GM21381 (cell line): ENCODE measurements around the gene DENND1C.
"Not testable (repeated sequence)": the region's sequence is repeated elsewhere in the genome, so short reads cannot be mapped to it uniquely, and the experiment has no call there.

ENCODE experiments used
- ATAC-seq: cut with Tn5 transposase; IDR thresholded peaks from one replicate; pipeline ENCODE4 v1.9.1; 2021; ENCODE audit warnings: mild to moderate bottlenecking, moderate library complexity; ENCODE audit not compliant: unreplicated experiment

Gene DENND1C

DNA sequence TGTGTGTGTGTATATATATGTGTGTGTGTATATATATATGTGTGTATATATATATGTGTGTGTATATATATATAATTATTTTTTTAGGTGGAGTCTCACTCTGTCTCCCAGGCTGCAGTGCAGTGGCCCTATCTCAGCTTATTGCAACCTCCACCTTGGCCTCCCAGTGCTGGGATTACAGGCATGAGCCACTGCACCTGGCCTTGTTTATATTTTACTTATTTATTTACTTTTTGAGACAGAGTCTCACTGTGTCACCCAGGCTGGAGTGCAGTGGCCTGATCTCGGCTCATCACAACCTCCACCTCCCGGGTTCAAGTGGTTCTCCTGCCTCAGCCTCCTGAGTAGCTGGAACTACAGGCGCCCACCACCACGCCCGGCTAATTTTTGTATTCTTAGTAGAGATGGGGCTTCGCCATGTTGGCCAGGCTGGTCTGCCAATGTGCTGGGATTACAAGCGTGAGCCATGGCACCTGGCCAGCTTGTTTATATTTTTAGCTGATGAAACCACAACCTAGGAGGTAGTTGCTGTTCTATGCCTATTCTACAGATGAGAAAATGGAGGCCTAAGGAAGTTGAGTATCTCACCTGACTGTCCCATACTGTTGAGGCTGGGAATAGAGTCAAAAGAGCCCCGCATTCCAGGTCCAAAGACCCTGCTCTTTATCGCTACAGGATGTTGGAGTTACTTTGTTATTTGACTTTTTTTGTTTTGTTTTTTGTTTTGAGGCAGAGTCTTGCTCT lies 26.6 kb upstream of the DENND1C start:
- ATAC-seq: not testable (repeated sequence)

GRCh38 chr19:6503407-6504201 lies 22.0 kb upstream of the DENND1C start:
- ATAC-seq: no peak

GRCh38 chr19:6501740-6502648 lies 20.4 kb upstream of the DENND1C start, which contains the start of gene TUBB4A:
Gene TUBB4A, minus strand, starts transcription at chr19:6502309. Its CDS starts 97 bp downstream, at chr19:6502212.
- no peak for ATAC-seq

- ATAC-seq: no peak
These were observed 19.5 kb upstream of the DENND1C start for GRCh38 chr19:6500837-6501739.

DNA sequence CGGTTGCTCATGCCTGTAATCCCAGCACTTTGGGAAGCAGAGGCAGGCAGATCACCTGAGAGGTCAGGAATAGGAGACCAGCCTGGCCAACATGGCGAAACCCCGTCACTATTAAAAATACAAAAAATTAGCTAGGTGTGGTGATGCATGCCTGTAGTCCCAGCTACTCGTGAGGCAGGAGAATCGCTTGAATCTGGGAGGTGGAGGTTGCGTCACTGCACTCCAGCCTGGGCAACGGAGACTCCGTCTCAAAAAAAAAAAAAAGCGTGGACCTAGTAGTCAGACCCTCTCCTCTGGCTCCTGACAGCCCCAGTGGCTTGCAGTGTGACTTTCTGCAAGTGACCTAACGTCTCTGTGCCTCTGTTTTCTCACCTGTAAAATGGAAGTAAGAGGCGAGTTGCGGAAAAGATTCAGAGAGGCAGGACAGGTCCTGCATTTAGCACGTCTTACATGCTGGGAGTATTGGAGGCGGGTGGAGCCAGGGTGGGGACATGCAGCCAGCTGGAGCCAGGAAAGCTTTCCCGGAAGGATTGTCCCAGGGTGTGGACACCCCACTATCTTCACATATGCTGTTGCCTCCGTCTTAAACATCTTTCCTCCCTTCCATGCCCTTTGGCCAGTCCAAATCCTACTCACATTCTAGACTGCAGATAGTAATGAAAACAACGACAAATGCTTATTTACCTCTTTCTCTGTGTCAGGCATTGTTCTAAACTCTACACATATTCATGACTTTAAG lies 17.6 kb upstream of the DENND1C start:
- no peak for ATAC-seq

- no peak for ATAC-seq
These were observed 16.9 kb upstream of the DENND1C start for GRCh38 chr19:6498294-6499036.

- ATAC-seq: no peak
These were observed 14.4 kb upstream of the DENND1C start for GRCh38 chr19:6495947-6496346.

- no peak for ATAC-seq
These were observed 12.9 kb upstream of the DENND1C start for GRCh38 chr19:6494438-6495036.

DNA sequence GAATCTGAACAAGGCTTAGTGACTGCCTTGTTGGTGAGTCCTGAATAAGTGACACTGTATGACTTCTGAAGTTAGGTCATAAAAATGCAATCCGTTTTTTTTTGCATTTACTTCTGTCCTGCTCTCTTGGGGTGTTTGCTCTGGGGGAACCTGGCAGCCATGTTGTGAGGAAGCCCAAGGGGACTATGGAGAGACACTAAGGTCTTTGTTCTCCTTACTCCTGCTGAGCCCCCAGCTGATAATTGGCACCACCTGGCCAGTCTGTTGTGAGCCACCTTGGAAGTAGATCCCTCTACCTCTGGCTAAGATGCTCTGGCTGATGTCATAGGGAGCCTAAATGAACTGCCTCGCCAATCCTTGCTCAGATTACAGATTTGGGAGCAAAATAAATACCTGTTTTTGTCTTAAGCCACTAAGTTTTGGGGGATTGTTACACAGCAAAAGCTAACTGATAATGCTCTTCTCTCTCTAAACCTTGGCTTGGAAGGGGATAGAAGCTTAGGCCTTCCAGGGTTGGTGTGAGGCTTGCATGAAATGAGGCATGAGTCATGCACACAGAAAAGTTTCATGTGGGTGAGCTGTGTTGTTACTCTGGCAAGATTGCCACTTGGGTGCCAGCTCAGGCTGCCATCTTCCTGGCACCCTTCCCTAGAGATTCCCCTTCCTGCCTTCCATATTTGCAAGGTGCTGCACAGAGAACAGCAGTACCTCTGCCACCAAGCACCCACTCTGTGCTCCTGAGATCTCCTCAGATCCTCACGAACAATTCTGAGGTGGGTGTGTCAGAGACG lies 10.4 kb upstream of the DENND1C start:
- no peak for ATAC-seq

DNA sequence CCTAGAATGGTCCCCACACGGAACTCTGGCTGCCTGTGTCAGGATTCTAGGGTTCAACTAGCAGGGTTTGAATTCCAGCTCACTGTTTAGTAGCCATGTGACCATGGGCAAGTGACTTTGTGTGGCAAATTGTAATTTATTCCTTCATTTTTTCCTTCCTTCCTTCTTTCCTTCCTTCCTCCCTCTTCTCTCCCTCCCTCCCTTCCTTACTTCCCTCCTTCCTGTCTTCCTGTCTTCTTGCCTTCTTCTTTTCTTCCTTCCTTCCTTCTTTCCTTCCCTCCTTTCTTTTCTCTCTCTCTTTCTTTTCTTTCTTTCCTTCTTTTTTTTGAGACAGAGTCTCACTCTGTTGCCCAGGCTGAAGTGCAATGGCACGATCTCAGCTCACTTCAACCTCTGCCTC lies 8.5 kb upstream of the DENND1C start:
- no peak for ATAC-seq

DNA sequence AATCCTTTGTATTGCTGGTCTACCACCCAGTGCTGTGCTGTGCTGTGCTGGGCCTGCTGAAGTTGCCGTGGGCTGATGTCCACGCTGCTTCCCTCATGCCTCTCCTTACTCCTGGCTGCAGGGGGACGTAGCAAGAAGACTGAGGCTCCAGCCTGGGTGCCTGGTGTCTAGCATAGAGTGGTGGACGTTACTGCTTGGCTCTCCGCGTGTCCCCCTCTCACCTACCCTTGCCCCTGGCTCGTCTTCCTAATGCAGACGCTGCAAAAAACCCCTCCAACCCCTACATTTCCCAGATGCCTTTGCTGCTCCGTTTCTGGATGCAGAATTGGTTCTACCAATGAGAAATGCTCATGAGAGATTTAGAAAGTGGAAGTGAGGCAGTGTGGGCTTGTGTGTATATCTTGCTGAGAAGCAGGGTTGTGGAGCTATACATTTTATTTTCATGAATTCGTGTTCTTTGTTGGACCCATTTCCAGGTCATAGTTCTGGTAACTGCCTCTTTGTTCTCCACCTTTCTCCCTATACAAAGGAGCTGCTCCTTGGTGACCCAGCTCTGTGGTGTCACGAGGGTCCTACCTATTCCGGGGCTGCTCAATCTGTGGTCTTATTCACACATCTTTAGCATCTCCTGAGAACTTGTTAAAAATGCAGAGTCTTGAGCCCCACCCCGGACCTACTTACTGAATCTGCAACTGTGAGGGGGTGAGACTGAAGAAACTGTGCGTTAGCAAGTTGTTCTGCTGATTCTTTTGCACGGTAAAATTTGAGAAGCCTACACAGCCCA lies 7.9 kb upstream of the DENND1C start:
- no peak for ATAC-seq

DNA sequence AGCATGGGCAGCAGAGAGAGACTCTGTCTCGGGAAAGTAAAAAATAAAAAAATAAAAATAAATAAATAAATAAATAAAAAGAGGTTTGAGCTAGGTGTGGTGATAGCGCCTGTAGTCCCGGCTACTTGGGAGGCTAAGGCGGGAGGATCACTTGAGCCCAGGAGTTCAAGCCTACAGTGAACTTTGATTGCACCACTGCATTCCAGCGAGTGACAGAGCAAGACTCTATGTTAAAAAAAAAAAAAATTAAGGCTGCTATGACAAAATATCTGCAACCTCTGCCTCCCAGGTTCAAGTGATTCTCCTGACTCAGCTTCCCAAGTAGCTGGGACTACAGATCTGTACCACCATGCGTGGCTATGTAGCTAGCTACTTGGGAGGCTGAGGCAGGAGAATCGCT lies 3.2 kb upstream of the DENND1C start:
- no peak for ATAC-seq

GRCh38 chr19:6484230-6484629 lies 2.6 kb upstream of the DENND1C start:
- ATAC-seq: no peak

GRCh38 chr19:6483235-6483634 lies 1.6 kb upstream of the DENND1C start:
- no peak for ATAC-seq

DNA sequence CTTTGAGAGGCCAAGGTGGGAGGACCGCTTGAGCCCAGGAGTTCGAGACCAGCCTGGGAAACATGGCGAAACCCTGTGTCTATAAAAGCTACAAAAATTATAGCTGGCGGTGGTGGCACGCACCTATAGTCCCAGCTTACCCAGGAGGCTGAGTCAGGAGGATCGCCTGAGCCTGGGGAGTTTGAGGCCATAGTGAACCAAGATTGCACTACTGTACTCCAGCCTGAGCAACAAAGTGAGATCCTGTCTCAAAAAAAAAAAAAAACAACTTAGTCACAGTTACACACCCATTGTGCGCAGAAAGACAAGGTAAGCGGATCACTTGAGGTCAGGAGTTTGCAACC lies 728 bp upstream of the DENND1C start:
- ATAC-seq: no peak

- peak; percentile 5 for ATAC-seq
These were observed 655 bp downstream of the DENND1C start for GRCh38 chr19:6480848-6481415.
